IPS-20b (cell line): Measurements from ENCODE around the gene MCOLN2.

Experiments
- H3K27ac ChIP-seq: one replicate; pipeline ENCODE4 v1.5.1; 2013; ENCODE audit warnings: low read length
- H3K27me3 ChIP-seq: 2 replicates; pipeline ENCODE4 v1.6.1; 2013; ENCODE audit warnings: mild to moderate bottlenecking, low read length, inconsistent platforms; ENCODE audit not compliant: insufficient read depth
- H3K36me3 ChIP-seq: 2 replicates; pipeline ENCODE4 v1.6.1; 2013; ENCODE audit warnings: low read depth, mild to moderate bottlenecking, inconsistent platforms, low read length, moderate library complexity; ENCODE audit not compliant: insufficient read depth
- H3K4me1 ChIP-seq: 2 replicates; pipeline ENCODE4 v1.6.1; 2013; ENCODE audit warnings: mild to moderate bottlenecking, control low read depth, inconsistent platforms, low read length, moderate library complexity; ENCODE audit not compliant: insufficient read depth
- H3K4me3 ChIP-seq: 2 replicates; pipeline ENCODE4 v1.5.1; 2013; ENCODE audit warnings: mild to moderate bottlenecking, low read length, inconsistent platforms
- H3K9ac ChIP-seq: 2 replicates; pipeline ENCODE4 v1.6.1; 2013; ENCODE audit warnings: low read depth, mild to moderate bottlenecking, inconsistent platforms, low read length, moderate library complexity
- H3K9me3 ChIP-seq: 2 replicates; pipeline ENCODE4 v1.6.1; 2013; ENCODE audit warnings: mild to moderate bottlenecking, low read depth, low read length, inconsistent platforms; ENCODE audit not compliant: insufficient read depth

MCOLN2 gene

DNA sequence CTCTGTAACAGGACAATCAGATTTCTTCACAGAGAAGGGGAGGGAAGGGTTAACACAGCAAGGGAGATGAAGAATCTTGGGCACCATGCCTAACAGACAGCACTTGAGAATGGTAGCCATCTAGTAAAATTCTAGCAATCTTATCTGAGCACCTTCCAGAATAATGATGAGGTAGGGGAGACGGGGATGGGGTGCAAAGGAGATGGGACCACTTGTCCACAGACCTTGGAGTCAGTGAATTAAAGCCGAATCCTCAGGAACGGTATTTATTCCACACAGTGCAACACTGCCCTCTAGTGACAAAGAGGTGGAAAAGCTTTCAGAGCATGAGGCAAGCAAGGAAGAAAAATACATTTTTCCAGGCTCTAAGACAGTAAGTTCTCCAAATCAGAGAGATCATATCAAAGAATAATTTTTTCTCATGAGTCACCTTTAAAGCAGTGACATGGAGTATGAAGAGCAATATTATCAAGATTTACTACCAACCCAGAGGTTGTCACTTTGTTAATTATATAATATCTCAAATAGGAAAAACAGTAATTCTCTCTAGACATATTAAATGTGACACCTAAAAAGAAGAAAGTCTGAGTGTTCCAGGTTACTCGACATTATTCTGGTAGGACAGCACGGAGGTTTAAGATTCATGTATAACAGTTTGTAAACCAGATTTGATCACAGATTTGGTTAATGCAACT is 60.6 kb downstream of the MCOLN2 start:
- Histone ChIP-seq H3K27me3 (no peaks in the 10 kb centered on the region), H3K36me3 (no peaks in the 10 kb centered on the region), H3K4me1 (no peaks in the 10 kb centered on the region), H3K9me3 (no peaks in the 10 kb centered on the region), H3K4me3 (no peak overlapping the region), H3K9ac (no peak overlapping the region), H3K27ac (no peak overlapping the region)

DNA sequence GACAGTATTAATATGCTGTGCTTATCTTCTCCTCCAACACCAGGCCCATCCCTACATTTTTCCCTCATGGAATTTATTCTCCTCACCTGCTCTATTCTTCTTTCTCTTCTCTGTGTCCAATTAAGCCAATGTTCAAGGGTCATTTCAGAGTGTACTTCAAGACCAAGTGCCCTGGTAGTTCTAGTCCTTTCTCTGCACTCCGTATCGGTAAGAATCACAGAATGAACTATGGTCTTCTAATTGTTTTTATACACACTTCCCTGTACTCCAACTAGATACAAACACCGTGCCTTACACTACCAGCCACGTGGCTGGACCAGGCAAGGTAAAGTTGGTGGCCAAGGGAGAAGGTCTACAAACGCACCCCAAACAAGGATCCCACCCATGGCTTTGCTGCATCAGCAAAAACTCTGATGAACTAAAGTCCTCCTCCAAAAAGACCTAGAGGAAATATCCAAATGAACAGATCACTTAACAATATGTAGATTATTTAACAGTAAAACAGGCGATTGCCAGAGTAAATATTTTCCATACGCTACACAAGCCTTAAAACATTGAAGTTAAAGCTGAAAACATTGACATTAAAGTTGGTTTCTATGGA is 63.8 kb downstream of the MCOLN2 start:
- H3K4me3 ChIP-seq = no peak overlapping the region
- no peaks in the 10 kb centered on the region for H3K27me3 ChIP-seq
- H3K36me3 ChIP-seq = no peaks in the 10 kb centered on the region
- H3K9ac ChIP-seq = no peak overlapping the region
- no peaks in the 10 kb centered on the region for H3K4me1 ChIP-seq
- no peak overlapping the region for H3K27ac ChIP-seq
- H3K9me3 ChIP-seq = no peaks in the 10 kb centered on the region

DNA sequence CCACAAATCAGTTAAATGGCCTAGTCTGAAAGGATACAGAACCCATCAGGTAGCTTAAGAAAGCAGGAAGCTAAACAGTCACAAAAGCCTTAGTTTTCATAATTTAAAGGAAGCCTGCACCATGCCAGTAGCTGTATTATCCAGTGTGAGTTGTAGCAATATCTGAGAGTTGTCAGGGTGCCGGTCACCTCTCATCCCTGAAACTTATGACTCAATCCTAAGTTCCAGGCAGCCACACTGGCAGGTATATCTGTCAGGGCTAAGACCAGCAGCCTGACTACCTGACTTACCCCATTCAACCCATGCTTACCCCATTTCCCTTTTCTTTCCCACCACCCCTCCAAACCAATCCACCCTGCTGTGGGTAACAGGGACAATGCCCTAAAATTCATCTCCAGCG is 66.1 kb downstream of the MCOLN2 start:
- Histone ChIP-seq H3K9ac (no peak overlapping the region), H3K4me1 (no peaks in the 10 kb centered on the region), H3K27me3 (no peaks in the 10 kb centered on the region)

DNA sequence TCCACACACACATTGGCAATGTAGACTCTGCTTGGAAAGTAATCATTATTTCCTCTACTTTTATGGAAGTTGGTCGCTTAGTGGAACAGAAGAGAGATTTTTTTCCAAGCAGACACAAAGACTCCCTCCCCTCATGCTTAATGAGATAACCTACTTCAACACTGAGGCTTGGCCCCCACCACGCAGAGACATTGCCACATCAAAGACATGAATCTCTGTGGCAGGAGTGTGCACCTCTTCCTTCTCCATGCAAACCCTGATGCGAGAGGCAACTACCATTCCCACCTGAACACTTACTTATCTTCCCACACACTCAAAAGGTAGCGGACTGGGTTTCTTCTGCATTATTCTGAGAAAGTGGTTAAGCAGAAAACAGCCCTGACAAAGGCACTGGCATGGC is 66.6 kb downstream of the MCOLN2 start:
- H3K9ac ChIP-seq = no peak overlapping the region
- H3K4me3 ChIP-seq = no peak overlapping the region
- H3K27ac ChIP-seq = no peak overlapping the region
- H3K4me1 ChIP-seq = no peaks in the 10 kb centered on the region
- no peaks in the 10 kb centered on the region for H3K36me3 ChIP-seq
- H3K27me3 ChIP-seq = no peaks in the 10 kb centered on the region
- H3K9me3 ChIP-seq = no peaks in the 10 kb centered on the region

More for the DNA sequence above, 66.1 kb downstream of the MCOLN2 start:
- no peak overlapping the region for H3K4me3 ChIP-seq
- no peak overlapping the region for H3K27ac ChIP-seq
- H3K36me3 ChIP-seq = no peaks in the 10 kb centered on the region
- H3K9me3 ChIP-seq = no peaks in the 10 kb centered on the region

DNA sequence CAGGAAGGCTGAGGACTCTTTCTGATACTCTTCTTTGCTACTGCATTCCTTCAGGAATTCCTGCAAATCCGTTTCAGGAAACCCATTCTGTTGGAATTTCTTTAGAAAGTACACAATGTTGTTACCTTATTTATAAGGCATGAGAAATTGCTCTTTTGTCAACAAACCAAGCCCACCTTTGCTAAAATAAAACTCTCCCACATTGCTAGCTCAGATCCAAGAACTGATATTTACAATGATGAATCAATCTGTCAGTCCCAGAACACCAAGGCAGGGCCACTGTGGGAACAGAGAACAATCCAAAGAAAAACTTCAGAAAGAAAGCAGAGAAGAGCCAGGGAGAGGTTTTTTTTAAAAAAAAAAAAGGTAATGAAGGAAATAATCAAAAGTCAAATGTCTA is 67.3 kb downstream of the MCOLN2 start:
- no peak overlapping the region for H3K27ac ChIP-seq
- no peaks in the 10 kb centered on the region for H3K4me1 ChIP-seq
- no peak overlapping the region for H3K4me3 ChIP-seq
- H3K9me3 ChIP-seq = no peaks in the 10 kb centered on the region
- H3K9ac ChIP-seq = no peak overlapping the region
- no peaks in the 10 kb centered on the region for H3K27me3 ChIP-seq
- H3K36me3 ChIP-seq = no peaks in the 10 kb centered on the region

DNA sequence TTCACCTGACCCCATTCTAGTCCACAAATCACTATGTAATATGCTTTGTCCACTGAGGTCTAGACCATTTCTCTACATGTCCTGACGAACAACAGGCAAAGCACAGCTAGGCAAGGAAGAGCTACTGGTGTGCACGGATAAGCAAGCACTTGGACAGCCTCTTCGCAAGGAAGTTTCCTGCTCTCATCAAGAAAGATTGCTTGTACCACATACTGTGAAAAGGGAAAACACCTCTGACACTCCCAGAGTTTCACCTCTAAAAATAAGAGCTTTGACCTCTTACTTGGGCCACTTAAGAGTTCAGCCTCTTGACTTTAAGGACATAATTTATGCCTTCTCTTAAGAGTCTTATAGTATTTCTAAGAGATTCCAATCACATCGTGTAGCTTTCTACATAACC is 67.9 kb downstream of the MCOLN2 start:
- Histone ChIP-seq H3K27me3 (no peaks in the 10 kb centered on the region), H3K36me3 (no peaks in the 10 kb centered on the region), H3K4me3 (no peak overlapping the region), H3K4me1 (no peaks in the 10 kb centered on the region), H3K9ac (no peak overlapping the region), H3K27ac (no peak overlapping the region), H3K9me3 (no peaks in the 10 kb centered on the region)

DNA sequence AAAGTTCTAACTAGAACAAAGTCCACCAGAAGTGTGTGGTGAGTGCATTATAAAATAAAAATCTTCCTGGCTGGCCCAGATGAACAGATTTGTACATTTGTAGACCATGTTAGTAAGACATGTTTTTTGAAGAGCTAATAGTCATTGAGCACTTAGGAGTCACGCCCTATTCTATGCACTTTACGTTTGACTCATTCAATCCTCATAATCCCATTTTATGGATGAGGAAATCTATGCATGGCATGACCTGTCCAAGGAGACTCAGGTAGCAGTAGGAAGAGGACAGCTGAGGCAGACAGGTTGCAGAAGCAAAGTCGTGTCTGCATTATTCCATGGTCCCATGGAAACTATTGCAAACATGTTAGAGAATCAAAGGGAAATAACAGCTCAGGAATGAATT is 73.6 kb downstream of the MCOLN2 start:
- Histone ChIP-seq H3K4me3 (no peak overlapping the region), H3K9ac (no peak overlapping the region), H3K27ac (no peak overlapping the region), H3K36me3 (no peaks in the 10 kb centered on the region), H3K27me3 (no peaks in the 10 kb centered on the region), H3K9me3 (no peaks in the 10 kb centered on the region), H3K4me1 (no peaks in the 10 kb centered on the region)

DNA sequence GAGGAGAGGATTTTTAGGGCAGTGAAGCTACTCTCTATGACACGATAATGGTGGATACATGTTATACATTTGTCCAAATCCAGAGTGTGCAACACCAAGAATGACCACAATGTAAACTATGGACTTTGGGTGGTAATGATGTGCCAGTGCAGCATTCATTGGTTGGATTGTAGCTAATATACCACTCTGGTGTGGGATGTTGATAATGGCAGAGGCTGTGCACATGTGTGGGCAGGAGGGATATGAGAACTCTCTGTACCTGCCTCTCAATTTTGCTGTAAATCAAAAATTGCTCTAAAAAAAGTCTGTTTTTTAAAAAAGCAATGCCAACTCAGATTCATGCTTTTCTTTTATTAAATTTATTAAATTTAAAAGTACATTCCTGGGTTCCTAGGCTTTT is 76.8 kb downstream of the MCOLN2 start:
- Histone ChIP-seq H3K9me3 (no peaks in the 10 kb centered on the region), H3K27ac (no peak overlapping the region), H3K36me3 (no peaks in the 10 kb centered on the region), H3K27me3 (no peaks in the 10 kb centered on the region), H3K9ac (no peak overlapping the region), H3K4me3 (no peak overlapping the region), H3K4me1 (no peaks in the 10 kb centered on the region)

DNA sequence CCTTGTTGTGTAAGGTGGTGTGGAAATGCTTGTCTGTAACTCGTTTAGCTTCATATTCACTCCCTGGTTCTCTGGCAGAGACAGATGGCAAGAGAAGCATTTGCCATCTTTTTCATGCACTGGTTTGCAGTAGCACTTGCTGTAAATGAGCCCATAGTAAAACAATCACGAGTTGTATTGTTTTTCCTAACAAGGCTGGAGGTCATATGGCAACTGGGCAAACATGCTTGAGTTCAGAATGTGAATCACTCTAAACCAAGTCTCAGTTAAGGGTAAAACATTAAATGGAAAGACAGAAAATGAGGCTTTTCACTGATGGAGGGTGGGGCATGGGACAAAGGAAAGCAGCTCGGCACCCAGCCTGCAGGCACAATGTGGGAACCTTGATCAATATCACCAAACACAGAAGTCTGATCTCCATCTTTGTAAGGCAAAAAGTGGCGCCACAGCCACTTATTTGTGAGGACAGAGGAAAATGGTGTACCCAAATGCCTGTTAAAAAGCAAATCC is 77.4 kb downstream of the MCOLN2 start:
- no peaks in the 10 kb centered on the region for H3K9me3 ChIP-seq
- H3K9ac ChIP-seq = no peak overlapping the region
- H3K27ac ChIP-seq = no peak overlapping the region
- H3K27me3 ChIP-seq = no peaks in the 10 kb centered on the region
- no peaks in the 10 kb centered on the region for H3K36me3 ChIP-seq
- H3K4me1 ChIP-seq = no peaks in the 10 kb centered on the region
- H3K4me3 ChIP-seq = no peak overlapping the region

DNA sequence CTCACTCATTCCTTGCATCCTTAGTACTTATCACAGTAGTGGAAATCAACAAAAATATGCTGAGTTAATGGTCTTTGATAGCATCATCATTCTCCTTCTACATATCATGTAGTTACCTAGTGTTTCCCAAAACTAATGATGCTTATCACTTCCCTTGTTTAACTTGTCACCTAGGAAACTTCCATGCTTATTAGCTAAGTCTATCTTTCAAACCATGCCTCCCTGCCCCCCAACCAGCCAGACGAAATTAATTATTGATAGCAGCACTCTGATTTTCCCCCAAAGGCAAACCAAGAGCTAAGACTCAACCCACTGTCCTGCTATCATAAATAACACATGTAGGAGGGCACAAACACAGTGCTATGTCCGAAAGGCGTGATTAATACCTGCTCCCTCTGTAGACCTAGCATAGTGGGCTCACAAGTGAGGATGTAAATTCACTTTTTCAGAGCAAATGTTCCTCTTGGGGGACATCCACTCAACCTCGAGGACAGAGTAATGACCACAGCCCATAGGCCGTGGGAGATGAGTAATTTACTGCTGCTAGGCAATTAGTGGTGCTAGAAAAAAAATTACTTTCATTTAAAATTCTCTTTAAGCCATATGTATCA is 78.1 kb downstream of the MCOLN2 start:
- Histone ChIP-seq H3K27ac (no peak overlapping the region), H3K27me3 (no peaks in the 10 kb centered on the region), H3K9ac (no peak overlapping the region), H3K9me3 (no peaks in the 10 kb centered on the region), H3K4me1 (no peaks in the 10 kb centered on the region), H3K4me3 (no peak overlapping the region), H3K36me3 (no peaks in the 10 kb centered on the region)

DNA sequence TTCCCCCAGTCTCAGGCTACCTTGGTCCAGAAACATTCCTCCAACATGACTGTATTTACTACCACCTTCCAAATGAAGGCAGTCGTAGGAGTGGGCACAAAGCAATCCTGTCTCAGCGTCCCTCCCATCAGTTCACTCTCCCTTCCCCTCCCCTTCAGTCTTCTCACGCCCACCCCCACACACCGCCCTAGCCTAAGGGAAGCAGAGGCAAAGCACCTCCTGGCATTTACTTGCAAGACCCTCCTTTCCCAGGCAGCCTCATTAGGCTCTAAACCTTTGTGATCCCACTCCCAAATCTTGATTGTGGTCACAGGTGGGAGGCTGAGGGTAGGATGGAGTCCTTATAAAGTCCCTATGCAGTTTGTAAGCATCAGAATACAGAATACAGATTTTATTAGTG is 80.0 kb downstream of the MCOLN2 start:
- Histone ChIP-seq H3K27me3 (no peaks in the 10 kb centered on the region), H3K4me1 (no peaks in the 10 kb centered on the region), H3K36me3 (no peaks in the 10 kb centered on the region), H3K4me3 (no peak overlapping the region), H3K27ac (no peak overlapping the region), H3K9me3 (no peaks in the 10 kb centered on the region), H3K9ac (no peak overlapping the region)

DNA sequence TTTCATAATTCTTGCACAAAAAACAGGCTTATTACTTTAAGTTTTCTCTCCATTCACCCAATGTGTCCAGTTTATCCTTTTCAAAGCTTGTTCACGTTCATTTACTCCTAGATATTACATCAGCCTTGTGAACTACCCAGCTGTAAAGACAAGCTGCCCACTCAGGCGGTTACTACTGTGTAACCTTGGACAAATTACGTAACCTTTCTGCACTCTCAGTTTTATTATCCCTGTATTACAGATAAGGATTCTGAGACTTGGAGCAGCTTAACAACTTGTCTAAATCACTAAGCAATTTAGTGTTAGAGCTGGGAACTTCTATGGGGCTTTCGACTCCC is 83.4 kb downstream of the MCOLN2 start:
- Histone ChIP-seq H3K36me3 (no peaks in the 10 kb centered on the region), H3K27ac (no peak overlapping the region), H3K9ac (no peak overlapping the region), H3K27me3 (no peaks in the 10 kb centered on the region), H3K4me1 (no peaks in the 10 kb centered on the region), H3K9me3 (no peaks in the 10 kb centered on the region), H3K4me3 (no peak overlapping the region)
